ENCODE results near the gene PTAFR.
"Not testable (repeated sequence)": the region's sequence is repeated elsewhere in the genome, so short reads cannot be mapped to it uniquely, and the experiment has no call there.

- TF ChIP-seq, protein P1, sequence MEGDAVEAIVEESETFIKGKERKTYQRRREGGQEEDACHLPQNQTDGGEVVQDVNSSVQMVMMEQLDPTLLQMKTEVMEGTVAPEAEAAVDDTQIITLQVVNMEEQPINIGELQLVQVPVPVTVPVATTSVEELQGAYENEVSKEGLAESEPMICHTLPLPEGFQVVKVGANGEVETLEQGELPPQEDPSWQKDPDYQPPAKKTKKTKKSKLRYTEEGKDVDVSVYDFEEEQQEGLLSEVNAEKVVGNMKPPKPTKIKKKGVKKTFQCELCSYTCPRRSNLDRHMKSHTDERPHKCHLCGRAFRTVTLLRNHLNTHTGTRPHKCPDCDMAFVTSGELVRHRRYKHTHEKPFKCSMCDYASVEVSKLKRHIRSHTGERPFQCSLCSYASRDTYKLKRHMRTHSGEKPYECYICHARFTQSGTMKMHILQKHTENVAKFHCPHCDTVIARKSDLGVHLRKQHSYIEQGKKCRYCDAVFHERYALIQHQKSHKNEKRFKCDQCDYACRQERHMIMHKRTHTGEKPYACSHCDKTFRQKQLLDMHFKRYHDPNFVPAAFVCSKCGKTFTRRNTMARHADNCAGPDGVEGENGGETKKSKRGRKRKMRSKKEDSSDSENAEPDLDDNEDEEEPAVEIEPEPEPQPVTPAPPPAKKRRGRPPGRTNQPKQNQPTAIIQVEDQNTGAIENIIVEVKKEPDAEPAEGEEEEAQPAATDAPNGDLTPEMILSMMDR (IDR thresholded peaks at IDR 0.05), result not testable (repeated sequence)
- TF ChIP-seq POLR2A, POLR2AphosphoS5 (IDR thresholded peaks at IDR 0.05): not testable (repeated sequence)
Measured at GRCh38 chr1:28139866-28140265, 36.6 kb downstream of the PTAFR start.
